WTC11 (cell line): ENCODE measurements around the gene STK32B. TPM values are rescaled to one million over a fixed set of nuclear protein-coding genes. Genes with fewer than 3 reads are reported as not detected.

Experiments
- ATAC-seq: fragments of 200-7000 bp; cut with Tn5 transposase; 2 replicates; pipeline ENCODE4 v1.10.0; 2021; ENCODE audit warnings: mild to moderate bottlenecking, moderate library complexity
- CTCF ChIA-PET: fragments of 300-600 bp; sonication (Branson Sonifier 250); formaldehyde crosslinking; loops from one replicate; lab custom pipeline; 2021; ENCODE audit warnings: antibody characterized with exemption; lab: Charles Lee
- POLR2A ChIA-PET: fragments of 350-600 bp; sonication (Branson Sonifier 250); formaldehyde crosslinking; loops from one replicate; lab custom pipeline; 2021; ENCODE audit warnings: antibody characterized with exemption; lab: Charles Lee
- DNase-seq: peaks from one replicate; pipeline ENCODE4 v3.0.0; 2021; ENCODE audit warnings: low spot score
- H3K27ac Mint-ChIP-seq: 2 replicates; pipeline ENCODE4 v1.8.0; 2021; ENCODE audit warnings: mixed read lengths
- H3K27me3 Mint-ChIP-seq: 2 replicates; pipeline ENCODE4 v1.8.0; 2021; ENCODE audit warnings: low read depth, mild to moderate bottlenecking, moderate library complexity, mixed read lengths
- H3K36me3 Mint-ChIP-seq: 2 replicates; pipeline ENCODE4 v1.8.0; 2021; ENCODE audit warnings: mixed read lengths
- H3K4me1 Mint-ChIP-seq: 2 replicates; pipeline ENCODE4 v1.8.0; 2022; ENCODE audit warnings: mixed read lengths
- H3K4me3 Mint-ChIP-seq: 2 replicates; pipeline ENCODE4 v1.8.0; 2021; ENCODE audit warnings: mild to moderate bottlenecking, moderate library complexity, mixed read lengths
- H3K9me3 Mint-ChIP-seq: 2 replicates; pipeline ENCODE4 v1.8.0; 2021; ENCODE audit warnings: mixed read lengths
- ATF1 ChIP-seq: sonication (generic); formaldehyde crosslinking; IDR thresholded peaks from 2 replicates; pipeline ENCODE4 v1.8.1; 2023; ENCODE audit warnings: mild to moderate bottlenecking, moderate library complexity, missing genetic modification reagents
- EMX1 ChIP-seq: fragments of 250-450 bp; sonication (Bioruptor Pico); IDR thresholded peaks from 2 replicates; pipeline ENCODE4 v1.8.0; 2021; ENCODE audit warnings: mild to moderate bottlenecking
- GRHL2 ChIP-seq: fragments of 250-450 bp; sonication (Bioruptor Pico); IDR thresholded peaks from 2 replicates; pipeline ENCODE4 v1.8.0; 2022; ENCODE audit warnings: mild to moderate bottlenecking, moderate library complexity; ENCODE audit not compliant: insufficient replicate concordance, severe bottlenecking
- JAZF1 ChIP-seq: fragments of 250-450 bp; sonication (Bioruptor Pico); IDR thresholded peaks from 2 replicates; pipeline ENCODE4 v1.9.0; 2021; ENCODE audit warnings: moderate library complexity, mild to moderate bottlenecking, inconsistent platforms
- JUN ChIP-seq: sonication (generic); formaldehyde crosslinking; IDR thresholded peaks from 2 replicates; pipeline ENCODE4 v1.8.0; 2023; ENCODE audit warnings: mild to moderate bottlenecking, missing genetic modification reagents
- MXD4 ChIP-seq: fragments of 250-450 bp; sonication (Bioruptor Pico); IDR thresholded peaks from 2 replicates; pipeline ENCODE4 v1.8.0; 2021; ENCODE audit warnings: mild to moderate bottlenecking, moderate library complexity, borderline replicate concordance
- NR1H2 ChIP-seq: sonication (generic); formaldehyde crosslinking; IDR thresholded peaks from 2 replicates; pipeline ENCODE4 v1.9.0; 2021; ENCODE audit warnings: mild to moderate bottlenecking, moderate library complexity, missing genetic modification reagents
- NR2C2 ChIP-seq: sonication (generic); formaldehyde crosslinking; IDR thresholded peaks from 2 replicates; pipeline ENCODE4 v1.8.0; 2022; ENCODE audit warnings: mild to moderate bottlenecking, missing genetic modification reagents
- RORB ChIP-seq: fragments of 250-450 bp; sonication (Bioruptor Pico); IDR thresholded peaks from 2 replicates; pipeline ENCODE4 v1.9.0; 2021; ENCODE audit warnings: mild to moderate bottlenecking
- TCF7 ChIP-seq: sonication (generic); formaldehyde crosslinking; IDR thresholded peaks from 2 replicates; pipeline ENCODE4 v1.8.0; 2022; ENCODE audit warnings: mild to moderate bottlenecking, low read depth, missing genetic modification reagents, moderate library complexity
- TP53 ChIP-seq: sonication (generic); formaldehyde crosslinking; IDR thresholded peaks from 2 replicates; pipeline ENCODE4 v1.8.1; 2023; ENCODE audit warnings: mild to moderate bottlenecking, missing genetic modification reagents
- ZBTB21 ChIP-seq: sonication (generic); formaldehyde crosslinking; IDR thresholded peaks from 2 replicates; pipeline ENCODE4 v1.8.1; 2023; ENCODE audit warnings: mild to moderate bottlenecking, missing genetic modification reagents, borderline replicate concordance
- ZNF219 ChIP-seq: sonication (generic); formaldehyde crosslinking; IDR thresholded peaks from 2 replicates; pipeline ENCODE4 v1.8.0; 2023; ENCODE audit warnings: missing genetic modification reagents, mild to moderate bottlenecking, borderline replicate concordance
- ZNF423 ChIP-seq: fragments of 250-450 bp; sonication (Bioruptor Pico); IDR thresholded peaks from 2 replicates; pipeline ENCODE4 v2.1.2; 2022; ENCODE audit warnings: mild to moderate bottlenecking, moderate library complexity
- total RNA-seq: library from RNA; stranded (reverse); gene quantifications from 3 replicates; pipeline ENCODE4 v1.2.3, GENCODE V29; 2021
- TF ChIP-seq, protein P1 (sequence below): fragments of 250-450 bp; sonication (Bioruptor Pico); IDR thresholded peaks from 2 replicates; pipeline ENCODE4 v1.9.0; 2021; ENCODE audit warnings: moderate library complexity, mild to moderate bottlenecking, inconsistent platforms, borderline replicate concordance
- TF ChIP-seq, protein P2 (sequence below): sonication (generic); formaldehyde crosslinking; IDR thresholded peaks from 2 replicates; pipeline ENCODE4 v1.8.0; 2023; ENCODE audit warnings: missing genetic modification reagents
- TF ChIP-seq, protein P3 (sequence below): fragments of 250-450 bp; sonication (Bioruptor Pico); IDR thresholded peaks from 2 replicates; pipeline ENCODE4 v2.1.2; 2022; ENCODE audit warnings: mild to moderate bottlenecking, moderate library complexity
- TF ChIP-seq, protein P4 (sequence below): sonication (generic); formaldehyde crosslinking; IDR thresholded peaks from 2 replicates; pipeline ENCODE4 v1.8.1; 2023; ENCODE audit warnings: mild to moderate bottlenecking, missing genetic modification reagents
- TF ChIP-seq, protein P5 (sequence below): fragments of 200-600 bp; IDR thresholded peaks from 2 replicates; pipeline ENCODE4 v1.8.0; 2022; ENCODE audit warnings: antibody characterized with exemption
- TF ChIP-seq, protein P6 (sequence below): sonication (generic); formaldehyde crosslinking; IDR thresholded peaks from 2 replicates; pipeline ENCODE4 v1.8.0; 2022; ENCODE audit warnings: mild to moderate bottlenecking, missing genetic modification reagents
- TF ChIP-seq, protein P7 (sequence below): sonication (generic); formaldehyde crosslinking; conservative IDR thresholded peaks from 2 replicates; pipeline ENCODE4 v1.8.1; 2022; ENCODE audit warnings: mild to moderate bottlenecking, missing genetic modification reagents
- TF ChIP-seq, protein P8 (sequence below): sonication (generic); formaldehyde crosslinking; IDR thresholded peaks from 2 replicates; pipeline ENCODE4 v1.8.0; 2023; ENCODE audit warnings: mild to moderate bottlenecking, missing genetic modification reagents
- TF ChIP-seq, protein P9 (sequence below): sonication (generic); formaldehyde crosslinking; IDR thresholded peaks from 2 replicates; pipeline ENCODE4 v1.8.1; 2023; ENCODE audit warnings: mild to moderate bottlenecking, missing genetic modification reagents, moderate library complexity

STK32B gene
- total RNA-seq, 1 experiment from 2014 or later = 1.9 TPM

DNA sequence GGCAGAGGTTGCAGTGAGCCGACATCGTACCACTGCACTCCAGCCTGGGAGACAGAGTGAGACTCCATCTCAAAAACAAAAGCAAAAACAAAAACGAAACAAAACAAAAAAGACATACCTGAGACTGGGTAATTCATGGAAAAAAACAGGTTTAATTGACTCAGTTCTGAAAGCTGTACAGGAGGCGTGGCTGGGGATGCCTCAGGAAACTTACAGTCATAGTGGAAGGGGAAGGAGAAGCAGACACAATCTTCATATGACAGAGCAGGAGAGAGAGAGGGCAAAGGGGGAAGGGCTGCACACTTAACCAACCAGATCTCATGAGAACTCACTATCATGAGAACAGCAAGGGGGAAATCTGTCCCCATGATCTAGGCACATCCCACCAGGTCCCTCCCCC, 229.5 kb downstream of the STK32B start:
- ChIA-PET CTCF (no interaction called here), POLR2A (no interaction called here)
- Mint-ChIP-seq H3K27me3 (peaks cover 4% of the 10 kb centered on the region; the same call in 1 of the 2 replicates), H3K27ac (no peak overlapping the region), H3K9me3 (no peaks in the 10 kb centered on the region), H3K4me1 (no peaks in the 10 kb centered on the region), H3K36me3 (no peaks in the 10 kb centered on the region), H3K4me3 (no peak overlapping the region)
- no peak for ATAC-seq
- TF ChIP-seq ATF1 (CRISPR knock-in tag) (no peak), TP53 (CRISPR knock-in tag) (no peak), ZNF219 (CRISPR knock-in tag) (no peak), ZNF423 (CRISPR knock-in tag) (no peak), GRHL2 (CRISPR knock-in tag) (no peak), RORB (CRISPR knock-in tag) (no peak)
- TF ChIP-seq, protein P1, sequence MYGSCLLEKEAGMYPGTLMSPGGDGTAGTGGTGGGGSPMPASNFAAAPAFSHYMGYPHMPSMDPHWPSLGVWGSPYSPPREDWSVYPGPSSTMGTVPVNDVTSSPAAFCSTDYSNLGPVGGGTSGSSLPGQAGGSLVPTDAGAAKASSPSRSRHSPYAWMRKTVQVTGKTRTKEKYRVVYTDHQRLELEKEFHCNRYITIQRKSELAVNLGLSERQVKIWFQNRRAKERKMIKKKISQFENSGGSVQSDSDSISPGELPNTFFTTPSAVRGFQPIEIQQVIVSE (CRISPR knock-in tag) = no peak
- TF ChIP-seq, protein P2, sequence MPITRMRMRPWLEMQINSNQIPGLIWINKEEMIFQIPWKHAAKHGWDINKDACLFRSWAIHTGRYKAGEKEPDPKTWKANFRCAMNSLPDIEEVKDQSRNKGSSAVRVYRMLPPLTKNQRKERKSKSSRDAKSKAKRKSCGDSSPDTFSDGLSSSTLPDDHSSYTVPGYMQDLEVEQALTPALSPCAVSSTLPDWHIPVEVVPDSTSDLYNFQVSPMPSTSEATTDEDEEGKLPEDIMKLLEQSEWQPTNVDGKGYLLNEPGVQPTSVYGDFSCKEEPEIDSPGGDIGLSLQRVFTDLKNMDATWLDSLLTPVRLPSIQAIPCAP (CRISPR knock-in tag) = no peak
- TF ChIP-seq, protein P3, sequence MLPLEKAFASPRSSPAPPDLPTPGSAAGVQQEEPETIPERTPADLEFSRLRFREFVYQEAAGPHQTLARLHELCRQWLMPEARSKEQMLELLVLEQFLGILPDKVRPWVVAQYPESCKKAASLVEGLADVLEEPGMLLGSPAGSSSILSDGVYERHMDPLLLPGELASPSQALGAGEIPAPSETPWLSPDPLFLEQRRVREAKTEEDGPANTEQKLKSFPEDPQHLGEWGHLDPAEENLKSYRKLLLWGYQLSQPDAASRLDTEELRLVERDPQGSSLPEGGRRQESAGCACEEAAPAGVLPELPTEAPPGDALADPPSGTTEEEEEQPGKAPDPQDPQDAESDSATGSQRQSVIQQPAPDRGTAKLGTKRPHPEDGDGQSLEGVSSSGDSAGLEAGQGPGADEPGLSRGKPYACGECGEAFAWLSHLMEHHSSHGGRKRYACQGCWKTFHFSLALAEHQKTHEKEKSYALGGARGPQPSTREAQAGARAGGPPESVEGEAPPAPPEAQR (CRISPR knock-in tag) = no peak
- no peak for DNase-seq

DNA sequence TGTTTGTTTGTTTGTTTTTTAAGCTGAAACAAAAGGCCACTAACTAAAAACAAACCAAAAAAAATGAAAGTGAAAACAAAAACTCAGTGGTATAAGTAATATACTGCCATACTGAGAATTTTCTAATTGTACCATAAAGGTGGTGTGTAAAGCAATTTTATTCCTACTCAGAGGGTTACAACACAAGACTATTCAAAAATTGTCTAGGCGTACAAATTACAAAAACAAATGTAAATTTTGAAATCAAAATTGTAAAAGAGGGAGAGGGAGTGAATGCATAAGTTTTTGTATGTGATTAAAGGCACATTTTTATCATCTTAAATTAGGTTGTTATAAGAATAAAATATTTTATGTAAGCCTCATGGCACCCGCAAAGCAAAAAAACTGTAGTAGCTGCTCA, 232.6 kb downstream of the STK32B start:
- ChIA-PET POLR2A (no interaction called here), CTCF (no interaction called here)
- Mint-ChIP-seq H3K36me3 (no peaks in the 10 kb centered on the region), H3K4me1 (no peaks in the 10 kb centered on the region), H3K9me3 (no peaks in the 10 kb centered on the region), H3K27ac (no peak overlapping the region), H3K27me3 (peaks cover 4% of the 10 kb centered on the region; the same call in 1 of the 2 replicates), H3K4me3 (no peak overlapping the region)
- DNase-seq = no peak
- TF ChIP-seq JUN (CRISPR knock-in tag) (no peak), MXD4 (CRISPR knock-in tag) (no peak), NR2C2 (CRISPR knock-in tag) (no peak), TCF7 (no peak)
- TF ChIP-seq, protein P4, sequence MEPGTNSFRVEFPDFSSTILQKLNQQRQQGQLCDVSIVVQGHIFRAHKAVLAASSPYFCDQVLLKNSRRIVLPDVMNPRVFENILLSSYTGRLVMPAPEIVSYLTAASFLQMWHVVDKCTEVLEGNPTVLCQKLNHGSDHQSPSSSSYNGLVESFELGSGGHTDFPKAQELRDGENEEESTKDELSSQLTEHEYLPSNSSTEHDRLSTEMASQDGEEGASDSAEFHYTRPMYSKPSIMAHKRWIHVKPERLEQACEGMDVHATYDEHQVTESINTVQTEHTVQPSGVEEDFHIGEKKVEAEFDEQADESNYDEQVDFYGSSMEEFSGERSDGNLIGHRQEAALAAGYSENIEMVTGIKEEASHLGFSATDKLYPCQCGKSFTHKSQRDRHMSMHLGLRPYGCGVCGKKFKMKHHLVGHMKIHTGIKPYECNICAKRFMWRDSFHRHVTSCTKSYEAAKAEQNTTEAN (CRISPR knock-in tag) = no peak
- TF ChIP-seq, protein P5, sequence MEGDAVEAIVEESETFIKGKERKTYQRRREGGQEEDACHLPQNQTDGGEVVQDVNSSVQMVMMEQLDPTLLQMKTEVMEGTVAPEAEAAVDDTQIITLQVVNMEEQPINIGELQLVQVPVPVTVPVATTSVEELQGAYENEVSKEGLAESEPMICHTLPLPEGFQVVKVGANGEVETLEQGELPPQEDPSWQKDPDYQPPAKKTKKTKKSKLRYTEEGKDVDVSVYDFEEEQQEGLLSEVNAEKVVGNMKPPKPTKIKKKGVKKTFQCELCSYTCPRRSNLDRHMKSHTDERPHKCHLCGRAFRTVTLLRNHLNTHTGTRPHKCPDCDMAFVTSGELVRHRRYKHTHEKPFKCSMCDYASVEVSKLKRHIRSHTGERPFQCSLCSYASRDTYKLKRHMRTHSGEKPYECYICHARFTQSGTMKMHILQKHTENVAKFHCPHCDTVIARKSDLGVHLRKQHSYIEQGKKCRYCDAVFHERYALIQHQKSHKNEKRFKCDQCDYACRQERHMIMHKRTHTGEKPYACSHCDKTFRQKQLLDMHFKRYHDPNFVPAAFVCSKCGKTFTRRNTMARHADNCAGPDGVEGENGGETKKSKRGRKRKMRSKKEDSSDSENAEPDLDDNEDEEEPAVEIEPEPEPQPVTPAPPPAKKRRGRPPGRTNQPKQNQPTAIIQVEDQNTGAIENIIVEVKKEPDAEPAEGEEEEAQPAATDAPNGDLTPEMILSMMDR = no peak
- TF ChIP-seq, protein P6, sequence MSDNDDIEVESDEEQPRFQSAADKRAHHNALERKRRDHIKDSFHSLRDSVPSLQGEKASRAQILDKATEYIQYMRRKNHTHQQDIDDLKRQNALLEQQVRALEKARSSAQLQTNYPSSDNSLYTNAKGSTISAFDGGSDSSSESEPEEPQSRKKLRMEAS = no peak
- ATAC-seq = no peak

DNA sequence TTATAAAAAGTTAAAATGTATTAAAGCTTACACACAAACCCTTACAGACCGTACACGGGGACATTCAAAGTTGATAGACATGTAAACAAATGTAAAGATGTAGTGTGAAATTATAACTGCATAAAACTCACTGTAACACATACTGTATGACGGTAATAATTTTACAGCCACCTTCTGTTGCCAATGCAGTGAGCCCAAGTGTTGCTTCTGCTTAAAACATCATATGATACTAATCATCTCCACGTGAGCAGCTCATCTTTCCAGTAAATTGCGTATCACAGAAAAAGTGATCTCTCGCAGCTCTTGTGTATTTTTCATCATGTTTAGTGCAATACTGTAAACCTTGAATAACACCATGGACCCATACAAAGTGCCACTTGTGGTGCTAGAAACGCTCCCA, 233.2 kb downstream of the STK32B start:
- ATAC-seq (no peak), DNase-seq (no peak)
- H3K27me3 Mint-ChIP-seq = peaks cover 4% of the 10 kb centered on the region; the same call in 1 of the 2 replicates
- no peaks in the 10 kb centered on the region for H3K36me3 Mint-ChIP-seq
- H3K4me3 Mint-ChIP-seq = no peak overlapping the region
- H3K9me3 Mint-ChIP-seq = no peaks in the 10 kb centered on the region
- ChIA-PET CTCF (no interaction called here), POLR2A (no interaction called here)
- H3K27ac Mint-ChIP-seq = no peak overlapping the region
- no peaks in the 10 kb centered on the region for H3K4me1 Mint-ChIP-seq
- TF ChIP-seq, protein P7, sequence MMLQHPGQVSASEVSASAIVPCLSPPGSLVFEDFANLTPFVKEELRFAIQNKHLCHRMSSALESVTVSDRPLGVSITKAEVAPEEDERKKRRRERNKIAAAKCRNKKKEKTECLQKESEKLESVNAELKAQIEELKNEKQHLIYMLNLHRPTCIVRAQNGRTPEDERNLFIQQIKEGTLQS (CRISPR knock-in tag) = no peak
- TF ChIP-seq NR1H2 (CRISPR knock-in tag) = no peak
- no peak for TF ChIP-seq TP53 (CRISPR knock-in tag)
- no peak for TF ChIP-seq JUN (CRISPR knock-in tag)
- no peak for TF ChIP-seq MXD4 (CRISPR knock-in tag)
- TF ChIP-seq ZBTB21 = no peak
- TF ChIP-seq, protein P8, sequence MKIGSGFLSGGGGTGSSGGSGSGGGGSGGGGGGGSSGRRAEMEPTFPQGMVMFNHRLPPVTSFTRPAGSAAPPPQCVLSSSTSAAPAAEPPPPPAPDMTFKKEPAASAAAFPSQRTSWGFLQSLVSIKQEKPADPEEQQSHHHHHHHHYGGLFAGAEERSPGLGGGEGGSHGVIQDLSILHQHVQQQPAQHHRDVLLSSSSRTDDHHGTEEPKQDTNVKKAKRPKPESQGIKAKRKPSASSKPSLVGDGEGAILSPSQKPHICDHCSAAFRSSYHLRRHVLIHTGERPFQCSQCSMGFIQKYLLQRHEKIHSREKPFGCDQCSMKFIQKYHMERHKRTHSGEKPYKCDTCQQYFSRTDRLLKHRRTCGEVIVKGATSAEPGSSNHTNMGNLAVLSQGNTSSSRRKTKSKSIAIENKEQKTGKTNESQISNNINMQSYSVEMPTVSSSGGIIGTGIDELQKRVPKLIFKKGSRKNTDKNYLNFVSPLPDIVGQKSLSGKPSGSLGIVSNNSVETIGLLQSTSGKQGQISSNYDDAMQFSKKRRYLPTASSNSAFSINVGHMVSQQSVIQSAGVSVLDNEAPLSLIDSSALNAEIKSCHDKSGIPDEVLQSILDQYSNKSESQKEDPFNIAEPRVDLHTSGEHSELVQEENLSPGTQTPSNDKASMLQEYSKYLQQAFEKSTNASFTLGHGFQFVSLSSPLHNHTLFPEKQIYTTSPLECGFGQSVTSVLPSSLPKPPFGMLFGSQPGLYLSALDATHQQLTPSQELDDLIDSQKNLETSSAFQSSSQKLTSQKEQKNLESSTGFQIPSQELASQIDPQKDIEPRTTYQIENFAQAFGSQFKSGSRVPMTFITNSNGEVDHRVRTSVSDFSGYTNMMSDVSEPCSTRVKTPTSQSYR (CRISPR knock-in tag) = no peak
- TF ChIP-seq JAZF1 (CRISPR knock-in tag) = no peak
- TF ChIP-seq EMX1 (CRISPR knock-in tag) = no peak
- TF ChIP-seq, protein P9, sequence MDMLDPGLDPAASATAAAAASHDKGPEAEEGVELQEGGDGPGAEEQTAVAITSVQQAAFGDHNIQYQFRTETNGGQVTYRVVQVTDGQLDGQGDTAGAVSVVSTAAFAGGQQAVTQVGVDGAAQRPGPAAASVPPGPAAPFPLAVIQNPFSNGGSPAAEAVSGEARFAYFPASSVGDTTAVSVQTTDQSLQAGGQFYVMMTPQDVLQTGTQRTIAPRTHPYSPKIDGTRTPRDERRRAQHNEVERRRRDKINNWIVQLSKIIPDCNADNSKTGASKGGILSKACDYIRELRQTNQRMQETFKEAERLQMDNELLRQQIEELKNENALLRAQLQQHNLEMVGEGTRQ (CRISPR knock-in tag) = no peak
- TF ChIP-seq TCF7 = no peak
